ENCODE data around the gene PPP4R1. TPM values are rescaled to one million over a fixed set of nuclear protein-coding genes. Genes with fewer than 3 reads are reported as not detected.

Gene PPP4R1
- total and polyA plus RNA-seq, 2 of the 4 experiments (the other 2 are of a cell fraction), result 80.6 to 123 TPM

- H2BK5ac ChIP-seq (ENCODE audit: low read depth, low read length, poor library complexity, severe bottlenecking), result peak overlapping the region; percentile 20
- DNase-seq, result peak; percentile 9
- POLR2A ChIA-PET (ENCODE audit: unreplicated experiment), result interaction anchor here (0.6 kb wide), 1 partner anchor 21 kb away, joined by 4 read pairs; no protein-coding TSS in a partner anchor
- dilution Hi-C loops (cut with HindIII; ENCODE audit: low sequenced_read_pairs, unreplicated experiment), result no loop called here
- H4K8ac ChIP-seq (ENCODE audit: low read depth in 2 of 2, low read length in 2 of 2), result no peak overlapping the region
- H3K36me3 ChIP-seq (ENCODE audit: control insufficient read depth, insufficient read depth, low read length), result 0 out of 2 replicates have a peak, but pooled peaks cover 2% of the 10 kb centered on the region
- H2BK20ac ChIP-seq (ENCODE audit: low read depth, low read length), result peak overlapping the region; percentile 27; the same call in 1 of the 2 replicates
- CTCF ChIA-PET, result no interaction called here
- in situ Hi-C loops (cut with MboI; ENCODE audit: low sequenced_read_pairs), result no loop called here
- H3K4me3 ChIP-seq (ENCODE audit: insufficient read depth, low read depth, low read length), result no peak overlapping the region
- no peak overlapping the region for H2AFZ ChIP-seq (replicated peaks; ENCODE audit: low read length, poor library complexity)
- H3K14ac ChIP-seq (replicated peaks; ENCODE audit: low read depth, low read length), result 0 out of 2 replicates have a peak overlapping the region, but pooled peaks have one; percentile 13
- peaks cover 39 to 49% of the 10 kb centered on the region in 2 experiments for H3K79me1 ChIP-seq (ENCODE audit: low read depth in 1 of 2, low read length in 2 of 2)
- peak overlapping the region; percentile 48; the same call in 1 of the 2 replicates for H4K5ac ChIP-seq (ENCODE audit: low read depth, low read length)
- no CpG with 5 or more reads among the region's 2 CpGs for WGBS, 2 experiments (ENCODE audit: extremely low coverage in 2 of 2, insufficient read length in 1 of 2)
- peak overlapping the region; percentile 63; the same call in 1 of the 2 replicates for H3K4me2 ChIP-seq (ENCODE audit: low read depth, low read length)
- H2BK15ac ChIP-seq (ENCODE audit: low read depth, low read length), result no peak overlapping the region
- peaks cover 16% of the 10 kb centered on the region for H3K4me1 ChIP-seq (ENCODE audit: control insufficient read depth, insufficient read depth, low read length)
- H3K27ac ChIP-seq (ENCODE audit: insufficient read depth, low read length), result no peak overlapping the region
- TF ChIP-seq BHLHE40 (IDR thresholded peaks at IDR 0.05; ENCODE audit: low read depth, low read length) (no peak), POLR2A (IDR thresholded peaks at IDR 0.05; ENCODE audit: low read depth, low read length) (no peak), ELK1 (IDR thresholded peaks at IDR 0.05; ENCODE audit: borderline replicate concordance, low read depth, low read length) (no peak), USF2 (IDR thresholded peaks at IDR 0.05; ENCODE audit: low read depth, low read length) (no peak), MAZ (IDR thresholded peaks at IDR 0.05; ENCODE audit: borderline replicate concordance, low read depth, low read length) (no peak), MAFK (IDR thresholded peaks at IDR 0.05; ENCODE audit: low read depth, low read length) (peak; percentile 82)
- no peak overlapping the region; the same call in 1 of the 2 replicates for H2BK120ac ChIP-seq (ENCODE audit: low read depth, low read length)
- no peaks in the 10 kb centered on the region for H3K27me3 ChIP-seq (ENCODE audit: control insufficient read depth, insufficient read depth, low read length)
- no peak overlapping the region for H2AK9ac ChIP-seq (replicated peaks; ENCODE audit: low read depth, low read length, poor library complexity)
- no peaks in the 10 kb centered on the region for H3K9me3 ChIP-seq (ENCODE audit: control insufficient read depth, insufficient read depth, low read length)
- H3K9me1 ChIP-seq (ENCODE audit: insufficient read depth, low read length), result peaks cover 6% of the 10 kb centered on the region; the same call in 1 of the 2 replicates
- H4K91ac ChIP-seq (ENCODE audit: insufficient read depth, low read depth, low read length), result no peak overlapping the region
- no peak overlapping the region for H3K23ac ChIP-seq (ENCODE audit: low read depth, low read length)
- H3K4ac ChIP-seq (ENCODE audit: low read depth, low read length), result no peak overlapping the region; the same call in 1 of the 2 replicates
- no peak overlapping the region for H2AK5ac ChIP-seq (ENCODE audit: low read depth, low read length)
- ATAC-seq (ENCODE audit: low read depth), result peak; percentile 60
- no peak overlapping the region for H3K9ac ChIP-seq (ENCODE audit: low read depth, low read length)
- intact Hi-C loops (cut with micrococcal nuclease), result no loop called here
- peaks cover 17% of the 10 kb centered on the region for H4K20me1 ChIP-seq (ENCODE audit: insufficient read depth, low read length)
- no TSS peak for BruUV-seq (replicated peaks)
- peak overlapping the region; percentile 92 for H3K18ac ChIP-seq (ENCODE audit: low read depth, low read length)
- no peak overlapping the region for H3K56ac ChIP-seq (ENCODE audit: extremely low read depth, insufficient read depth, low read length)
These were observed 105.8 kb downstream of the PPP4R1 start for GRCh38 chr18:9508446-9509025.
